Stimulated activated CD8-positive, alpha-beta memory T cell treated with anti-CD3 and anti-CD28 coated beads, Interleukin-4, amount 100 ng/mL, for 1 hour (primary cell): ENCODE results near the gene GOLGA8B.
"Not testable (repeated sequence)": the region's sequence is repeated elsewhere in the genome, so short reads cannot be mapped to it uniquely, and the experiment has no call there.

Experiments
- DNase-seq, 2 donors: peaks; one replicate each; pipeline ENCODE4 v3.0.0-alpha.2; 2020; ENCODE audit warnings: low read depth in 2 of 2, low spot score in 1 of 2

The GOLGA8B gene

DNA sequence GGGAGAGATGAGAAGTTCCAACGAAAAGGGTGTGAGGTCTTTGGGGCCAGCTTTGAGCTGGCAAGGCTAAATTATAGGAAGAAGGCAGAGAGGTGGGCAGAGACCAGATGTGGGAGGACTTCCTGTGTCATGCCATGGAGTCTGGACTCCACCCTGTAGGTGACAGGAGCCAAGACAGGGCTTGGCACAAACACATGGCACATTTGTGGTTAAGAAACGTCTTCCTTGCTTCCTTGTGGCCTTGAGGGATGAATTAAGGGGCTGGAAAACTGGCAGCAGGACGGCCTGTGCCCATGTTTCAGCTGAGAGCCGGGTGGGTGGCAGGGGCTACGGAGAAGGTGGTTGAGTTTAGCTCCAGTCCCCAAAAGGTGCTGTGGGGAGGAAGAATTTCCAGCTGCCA lies 18.7 kb downstream of the GOLGA8B start:
- not testable (repeated sequence) for DNase-seq

- not testable (repeated sequence) for DNase-seq
Observed at GRCh38 chr15:34560814-34561213, 22.6 kb downstream of the GOLGA8B start.

GRCh38 chr15:34559764-34560163 lies 23.7 kb downstream of the GOLGA8B start:
- not testable (repeated sequence) for DNase-seq

GRCh38 chr15:34555162-34555561 lies 28.3 kb downstream of the GOLGA8B start:
- not testable (repeated sequence) for DNase-seq

DNA sequence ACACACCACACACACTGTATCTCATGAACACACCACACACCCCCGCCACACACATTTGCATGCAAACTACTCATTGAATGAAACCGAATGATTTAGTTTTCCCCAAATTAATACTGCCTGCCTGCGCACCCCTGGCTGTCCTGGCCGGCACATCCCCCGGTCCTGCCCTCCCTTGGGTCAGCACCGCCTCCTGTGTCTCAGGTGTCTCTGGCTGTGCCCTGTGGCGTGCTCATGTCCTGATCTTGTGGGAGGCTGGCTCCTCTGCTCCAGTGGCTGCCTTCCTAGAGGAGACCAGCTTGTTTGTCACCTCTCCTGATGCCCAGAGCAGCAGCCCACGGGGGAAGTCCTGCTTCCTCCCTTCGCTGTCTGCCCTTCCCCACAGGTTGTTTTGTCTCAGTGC lies 28.7 kb downstream of the GOLGA8B start:
- not testable (repeated sequence) for DNase-seq

DNA sequence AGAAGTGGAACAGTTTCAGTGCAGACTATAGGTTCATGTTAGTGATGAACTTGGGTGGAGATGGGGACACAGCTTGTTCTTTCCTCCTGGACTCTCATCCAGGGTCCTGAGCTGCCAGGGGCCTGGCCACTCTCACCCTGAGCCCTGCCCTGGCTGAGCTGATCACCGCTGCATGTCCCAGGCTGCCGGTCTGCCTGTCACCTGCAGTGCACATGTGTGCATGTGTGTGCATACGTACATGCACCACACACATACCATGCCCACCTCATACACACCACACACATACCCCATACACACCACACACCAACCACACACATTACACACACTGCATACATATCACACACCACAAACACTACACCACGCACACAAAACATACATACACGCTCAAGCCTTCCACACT lies 29.3 kb downstream of the GOLGA8B start:
- DNase-seq, result not testable (repeated sequence)

DNA sequence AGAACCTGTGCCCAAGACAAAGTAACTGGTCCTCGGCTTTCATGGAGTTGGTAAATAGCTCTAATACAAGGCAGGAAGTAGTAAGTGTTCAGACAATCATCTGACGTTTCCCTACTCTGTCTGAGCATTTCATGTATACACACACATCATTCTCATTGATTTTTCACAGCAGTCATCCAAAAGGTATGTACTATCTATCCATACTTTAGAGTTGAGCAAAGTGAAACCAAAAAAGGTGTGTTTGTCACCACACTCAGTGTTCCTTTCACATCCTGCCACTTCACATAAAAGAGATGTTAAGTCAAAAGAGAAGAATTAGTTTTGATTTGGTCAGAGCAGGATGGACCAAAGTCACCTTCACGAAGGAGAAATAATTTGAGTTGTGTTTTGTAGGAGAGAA lies 33.3 kb downstream of the GOLGA8B start:
- DNase-seq, result not testable (repeated sequence)

GRCh38 chr15:34549381-34549809 lies 34.1 kb downstream of the GOLGA8B start:
- not testable (repeated sequence) for DNase-seq

- not testable (repeated sequence) for DNase-seq
Observed at GRCh38 chr15:34543860-34544649, 39.4 kb downstream of the GOLGA8B start.

DNA sequence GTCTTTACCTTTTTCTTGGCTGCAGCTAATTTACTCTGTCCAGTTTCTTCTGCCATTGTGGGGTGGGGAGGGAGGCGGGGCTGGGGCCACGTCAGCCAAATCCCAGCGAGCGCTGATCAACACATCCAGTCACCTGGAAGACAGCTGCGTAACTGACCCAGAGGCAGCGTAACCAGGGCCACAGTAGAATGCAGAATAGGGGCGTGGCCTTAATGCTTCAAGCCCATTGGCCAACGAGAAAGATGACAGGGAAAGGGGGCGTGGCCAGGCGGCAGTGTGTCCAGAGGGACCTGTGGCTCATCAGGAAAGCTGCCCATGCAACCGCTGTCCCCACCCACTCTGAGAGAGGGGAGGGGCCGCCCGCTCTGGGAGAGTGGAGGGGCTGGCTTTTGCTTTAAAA lies 47.6 kb downstream of the GOLGA8B start:
- not testable (repeated sequence) for DNase-seq
